Thyroid gland (tissue), 4 donors: Measurements from ENCODE around the gene RAPGEF3.

Experiments
- CTCF ChIP-seq, 6 experiments: fragments of 200-600 bp in 3 of 6; fragments of 450-650 bp in 3 of 6; sonication (generic) in 3 of 6; IDR thresholded peaks; one replicate each; pipeline ENCODE4 v1.5.1; 2016 to 2019; ENCODE audit warnings: antibody characterized with exemption in 6 of 6, mild to moderate bottlenecking in 2 of 6, inconsistent platforms in 1 of 6, moderate library complexity in 1 of 6
- POLR2A ChIP-seq, 2 donors: fragments of 450-650 bp; IDR thresholded peaks; one replicate each; pipeline ENCODE4 v1.6.1; 2017; ENCODE audit warnings: antibody characterized with exemption in 2 of 2, mild to moderate bottlenecking in 2 of 2, moderate library complexity in 1 of 2

DNA sequence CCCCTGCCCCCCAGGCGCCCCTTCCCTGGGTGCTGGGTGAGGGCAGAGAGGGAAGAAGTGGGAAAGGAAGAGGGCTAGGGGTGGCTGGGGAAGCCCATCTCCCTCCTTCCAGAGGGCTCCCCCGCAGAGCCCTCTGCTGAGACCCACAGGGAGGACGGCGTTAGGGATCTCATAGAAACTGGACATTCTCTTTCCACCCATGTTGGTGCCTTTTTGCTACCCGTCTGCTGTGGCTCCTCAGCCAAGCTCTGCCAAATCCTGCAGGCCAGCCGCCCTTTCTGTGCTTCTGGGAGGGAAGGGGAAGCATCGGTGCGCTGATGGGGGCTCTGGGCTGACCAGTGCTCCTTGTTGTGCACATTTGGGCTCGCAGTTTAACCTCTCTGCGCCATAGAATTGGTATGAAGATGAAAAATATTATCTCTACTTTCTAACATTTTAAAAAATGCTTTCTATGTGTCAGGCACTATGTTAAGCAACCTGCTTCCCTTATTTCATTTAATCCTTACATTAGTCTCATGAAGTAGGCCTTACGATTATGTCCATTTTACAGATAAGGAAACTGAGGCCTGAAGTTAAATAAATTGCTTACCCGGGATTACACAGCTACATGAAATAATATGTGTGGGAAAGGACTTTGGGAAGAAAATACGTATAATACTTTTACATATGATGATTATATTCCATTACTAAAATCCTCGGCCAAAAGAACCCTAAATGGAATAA is 15.3 kb upstream of the RAPGEF3 start:
- TF ChIP-seq CTCF (IDR thresholded peaks at IDR 0.05), result no peak
- TF ChIP-seq POLR2A (IDR thresholded peaks at IDR 0.05), result no peak
